ENCODE measurements around the gene MARCKSL1.

The MARCKSL1 gene

GRCh38 chr1:32334274-32334861, 1.7 kb downstream of the MARCKSL1 start:
- Histone ChIP-seq H3K36me3 (peaks cover 11% of the 10 kb centered on the region), H3K4me1 (no peaks in the 10 kb centered on the region), H3K27me3 (no peaks in the 10 kb centered on the region), H3K9me3 (no peaks in the 10 kb centered on the region), H3K4me3 (ENCODE audit: low read depth, low read length) (peak overlapping the region; percentile 66)
- no peak for TF ChIP-seq CTCF (IDR thresholded peaks at IDR 0.05; ENCODE audit: low read depth, low read length)
- DNase-seq = no peak

GRCh38 chr1:32333251-32333963, 2.6 kb downstream of the MARCKSL1 start:
- no peaks in the 10 kb centered on the region for H3K9me3 ChIP-seq
- no peaks in the 10 kb centered on the region for H3K4me1 ChIP-seq
- TF ChIP-seq CTCF (IDR thresholded peaks at IDR 0.05; ENCODE audit: low read depth, low read length) = no peak
- H3K36me3 ChIP-seq = peaks cover 18% of the 10 kb centered on the region
- no peak for DNase-seq
- no peaks in the 10 kb centered on the region for H3K27me3 ChIP-seq
- H3K4me3 ChIP-seq (ENCODE audit: low read depth, low read length) = no peak overlapping the region

DNA sequence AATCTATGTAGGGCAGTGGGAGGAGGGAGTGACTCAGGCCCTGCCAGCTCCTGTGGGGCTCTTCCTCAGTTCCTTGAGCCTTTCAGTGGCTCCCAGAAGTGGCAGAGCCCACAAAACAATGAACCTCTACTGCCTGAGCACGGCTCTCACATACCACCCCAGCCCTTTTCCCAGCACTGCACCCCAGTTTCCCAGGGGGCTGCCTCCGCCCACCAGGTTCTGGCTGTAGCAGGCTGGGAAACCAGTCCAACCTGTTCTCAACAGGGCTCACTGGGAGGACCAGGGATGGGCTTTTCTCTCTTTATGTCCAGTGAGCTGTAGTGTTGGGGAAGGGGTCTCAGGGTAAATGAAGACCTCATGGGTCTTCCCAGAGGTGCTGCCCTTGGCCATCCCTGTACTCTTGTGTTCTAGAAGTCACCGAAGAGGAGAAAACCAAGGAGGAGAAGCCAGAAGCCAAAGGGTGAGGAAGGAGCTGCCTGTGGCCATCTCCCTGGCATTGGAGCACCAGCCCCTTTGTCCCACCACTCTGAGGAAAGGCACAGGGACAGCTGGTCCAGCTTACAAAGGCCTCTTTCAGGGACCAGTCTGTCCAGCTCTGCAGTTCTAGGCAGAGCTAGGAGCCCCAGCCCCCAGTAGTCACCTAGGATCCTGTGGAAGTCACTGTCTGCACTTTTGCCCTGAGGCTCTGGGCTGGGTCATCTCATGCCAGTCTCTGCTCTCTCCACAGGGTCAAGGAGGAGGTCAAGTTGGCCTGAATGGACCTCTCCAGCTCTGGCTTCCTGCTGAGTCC, 3.5 kb downstream of the MARCKSL1 start:
- DNase-seq = no peak
- H3K27me3 ChIP-seq = no peaks in the 10 kb centered on the region
- H3K4me3 ChIP-seq (ENCODE audit: low read depth, low read length) = no peak overlapping the region
- H3K4me1 ChIP-seq = no peaks in the 10 kb centered on the region
- no peak for TF ChIP-seq CTCF (IDR thresholded peaks at IDR 0.05; ENCODE audit: low read depth, low read length)
- H3K36me3 ChIP-seq = peaks cover 21% of the 10 kb centered on the region
- no peaks in the 10 kb centered on the region for H3K9me3 ChIP-seq

DNA sequence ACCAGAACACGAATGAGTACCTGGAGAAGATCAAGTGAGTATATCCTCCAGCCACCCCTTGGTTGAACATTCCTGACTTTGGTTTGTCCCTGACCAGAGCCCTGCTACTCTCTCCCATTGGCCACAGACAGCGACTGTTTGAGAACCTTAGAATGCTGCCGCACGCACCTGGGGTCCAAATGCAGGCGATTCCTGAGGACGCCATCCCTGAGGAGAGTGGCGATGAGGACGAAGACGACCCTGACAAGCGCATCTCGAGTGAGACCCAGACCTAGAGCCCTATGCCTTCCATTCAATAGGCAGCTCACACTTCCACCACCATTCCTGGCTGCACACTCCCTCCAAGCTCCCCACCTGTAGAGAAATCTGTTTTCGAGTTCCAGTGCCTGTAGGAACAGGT, 4.5 kb downstream of the MARCKSL1 start:
- Histone ChIP-seq H3K27me3 (no peaks in the 10 kb centered on the region), H3K9me3 (no peaks in the 10 kb centered on the region), H3K4me1 (no peaks in the 10 kb centered on the region), H3K4me3 (ENCODE audit: low read depth, low read length) (no peak overlapping the region), H3K36me3 (peaks cover 21% of the 10 kb centered on the region)
- DNase-seq = no peak
- no peak for TF ChIP-seq CTCF (IDR thresholded peaks at IDR 0.05; ENCODE audit: low read depth, low read length)

- H3K27me3 ChIP-seq = no peaks in the 10 kb centered on the region
- no peak for TF ChIP-seq CTCF (IDR thresholded peaks at IDR 0.05; ENCODE audit: low read depth, low read length)
- H3K36me3 ChIP-seq = peaks cover 21% of the 10 kb centered on the region
- H3K4me1 ChIP-seq = no peaks in the 10 kb centered on the region
- H3K9me3 ChIP-seq = no peaks in the 10 kb centered on the region
- DNase-seq = no peak
- H3K4me3 ChIP-seq (ENCODE audit: low read depth, low read length) = no peak overlapping the region
Observed at GRCh38 chr1:32330558-32331151, 5.4 kb downstream of the MARCKSL1 start.

Data from BE2C (cell line).